Right ventricle myocardium superior (tissue), 1 donor: ENCODE results near the gene OR52W1. TPM values are rescaled to one million over a fixed set of nuclear protein-coding genes. Genes with fewer than 3 reads are reported as not detected.
"Not testable (repeated sequence)": the region's sequence is repeated elsewhere in the genome, so short reads cannot be mapped to it uniquely, and the experiment has no call there.

Source experiments
- ATAC-seq: fragments of 200-7000 bp; cut with Tn5 transposase; one replicate; pipeline ENCODE4 v1.9.1; 2020; ENCODE audit warnings: mild to moderate bottlenecking; ENCODE audit not compliant: poor library complexity
- DNase-seq: peaks from one replicate; pipeline ENCODE4 v3.0.0-alpha.2; 2020
- intact Hi-C: fragments of 100-400 bp; cut with DNase I; formaldehyde crosslinking; loops from one replicate; pipeline ENCODE4 v1.11.2; 2022
- total RNA-seq: library from RNA; stranded (reverse); fragmentation: NEBNext Ultra II Directional; extraction: Animal tissue kit (Norgen Biotek cat#: 25700); gene quantifications from one replicate; pipeline ENCODE4 v1.2.1, GENCODE V29; 2021
- donor health status: DM: no; HTN: yes; CAD: no; lungs with severe emphysema.

OR52W1 gene
- total RNA-seq, 1 donor from 2014 or later, result not detected

GRCh38 chr11:6245536-6245935 lies 46.5 kb downstream of the OR52W1 start:
- no peak for DNase-seq
- no peak for ATAC-seq
- intact Hi-C loops, result no loop called here

- intact Hi-C loops, result no loop called here
- ATAC-seq, result peak; percentile 19
- no peak for DNase-seq
Measured at GRCh38 chr11:6248248-6248647, 49.2 kb downstream of the OR52W1 start.

GRCh38 chr11:6248897-6249296 lies 49.9 kb downstream of the OR52W1 start:
- ATAC-seq, intact Hi-C loops, DNase-seq: not testable (repeated sequence)

Other genes with a start within 250 kb of the OR52W1 start
- not detected for gene OR56A5, start 230.7 kb upstream of the OR52W1 start, total RNA-seq
- gene OR52L1, start 212.2 kb upstream of the OR52W1 start, total RNA-seq, result not detected
- not detected for gene OR56A4, start 192.3 kb upstream of the OR52W1 start, total RNA-seq
- not detected for gene OR56A1, start 168.5 kb upstream of the OR52W1 start, total RNA-seq
- gene OR56B4, start 91.5 kb upstream of the OR52W1 start, total RNA-seq, result not detected
- not detected for gene OR52B2, start 28.9 kb upstream of the OR52W1 start, total RNA-seq
- gene C11orf42, start 6.3 kb downstream of the OR52W1 start, total RNA-seq, result not detected
- 12.9 TPM for gene FHIP1B, start 35.4 kb downstream of the OR52W1 start, total RNA-seq
- not detected for gene CNGA4, start 39.9 kb downstream of the OR52W1 start, total RNA-seq
- not detected for gene CCKBR, start 60.6 kb downstream of the OR52W1 start, total RNA-seq
- gene CAVIN3, start 121.3 kb downstream of the OR52W1 start, total RNA-seq, result 33.9 TPM
- 51.6 TPM for gene SMPD1, start 191.2 kb downstream of the OR52W1 start, total RNA-seq
- 75.8 TPM for gene APBB1, start 219.9 kb downstream of the OR52W1 start, total RNA-seq
- gene HPX, start 241.8 kb downstream of the OR52W1 start, total RNA-seq, result 0.35 TPM